Esophagus squamous epithelium (tissue), 5 donors: ENCODE measurements around the gene MSH3. TPM values are rescaled to one million over a fixed set of nuclear protein-coding genes. Genes with fewer than 3 reads are reported as not detected.
A peak's percentile ranks its signal among the peaks of the same experiment; 100 is the strongest.

ENCODE experiments used
- DNase-seq: peaks from one replicate; lab custom pipeline; 2025; lab: John Stamatoyannopoulos, UW
- H3K27ac ChIP-seq, 4 donors: fragments of 200-600 bp; sonication (generic); one replicate each; pipeline ENCODE4 v1.5.1; 2016 to 2019; ENCODE audit warnings: mild to moderate bottlenecking in 1 of 4
- H3K27me3 ChIP-seq, 4 donors: fragments of 200-600 bp; sonication (generic); 1 replicate in 3 of 4; 2 replicates in 1 of 4; pipeline versions ENCODE4 v1.5.1 to v1.6.0; 2017 to 2021; ENCODE audit warnings: antibody characterized with exemption in 1 of 4
- H3K36me3 ChIP-seq, 3 donors: fragments of 200-600 bp; sonication (generic); one replicate each; pipeline ENCODE4 v1.5.1; 2016 to 2019
- H3K4me1 ChIP-seq, 3 donors: fragments of 200-600 bp; sonication (generic); one replicate each; pipeline ENCODE4 v1.5.1; 2017 to 2019
- H3K4me3 ChIP-seq, 4 donors: fragments of 200-600 bp; sonication (generic); 1 replicate in 3 of 4; 2 replicates in 1 of 4; pipeline ENCODE4 v1.5.1; 2016 to 2019; ENCODE audit warnings: mild to moderate bottlenecking in 2 of 4, moderate library complexity in 1 of 4
- H3K9me3 ChIP-seq, 3 donors: fragments of 200-600 bp; sonication (generic); one replicate each; pipeline ENCODE4 v1.5.1; 2016 to 2019
- CTCF ChIP-seq, 6 experiments: fragments of 450-650 bp in 4 of 6; fragments of 200-600 bp in 2 of 6; sonication (generic) in 2 of 6; IDR thresholded peaks; one replicate each; pipeline ENCODE4 v1.5.1; 2016 to 2019; ENCODE audit warnings: antibody characterized with exemption in 6 of 6, mild to moderate bottlenecking in 4 of 6, moderate library complexity in 4 of 6
- POLR2A ChIP-seq, 4 donors: fragments of 450-650 bp; IDR thresholded peaks; one replicate each; pipeline ENCODE4 v1.6.1; 2017; ENCODE audit warnings: antibody characterized with exemption in 4 of 4, mild to moderate bottlenecking in 4 of 4, moderate library complexity in 3 of 4
- WGBS, 2 donors: methylation state at CpG; one replicate each; pipeline ENCODE4 v1.1.5; 2018; 5-methylcytosine and 5-hydroxymethylcytosine counted together
- intact Hi-C: fragments of 100-400 bp; cut with DNase I; formaldehyde crosslinking; loops from one replicate; pipeline ENCODE4 v1.15.0; 2022
- total RNA-seq, 4 donors: library from RNA; depleted of rRNA; stranded (reverse); fragments of >200 nt; gene quantifications; one replicate each; pipeline ENCODE4 v1.1.0, GENCODE V29; 2016
- donor health status: DM: yes; HTN: yes; CAD: no.

Gene MSH3
- total RNA-seq, 4 donors from 2014 or later = 6.6 to 12.5 (median 11.6) TPM

- intact Hi-C loops = no loop called here
- TF ChIP-seq POLR2A (IDR thresholded peaks at IDR 0.05) (no peak), CTCF (IDR thresholded peaks at IDR 0.05) (no peak)
- no peaks in the 10 kb centered on the region for H3K4me1 ChIP-seq
Observed at GRCh38 chr5:80752427-80752826, 98.0 kb downstream of the MSH3 start.

GRCh38 chr5:80753712-80754111 lies 99.3 kb downstream of the MSH3 start:
- Histone ChIP-seq H3K4me1 (no peaks in the 10 kb centered on the region), H3K9me3 (no peaks in the 10 kb centered on the region), H3K4me3 (no peak overlapping the region), H3K27me3 (no peaks in the 10 kb centered on the region), H3K27ac (no peak overlapping the region), H3K36me3 (peaks cover 0 to 24% (median 0%) of the 10 kb centered on the region in 3 donors)
- no peak for TF ChIP-seq POLR2A (IDR thresholded peaks at IDR 0.05)
- TF ChIP-seq CTCF (IDR thresholded peaks at IDR 0.05) = no peak
- 84 to 100% methylated on average over 4 of the region's 4 CpGs for WGBS, 2 donors
- DNase-seq = no peak
- intact Hi-C loops = no loop called here

More at GRCh38 chr5:80752427-80752826, 98.0 kb downstream of the MSH3 start:
- H3K4me3 ChIP-seq = no peak overlapping the region
- H3K27ac ChIP-seq = no peak overlapping the region
- H3K27me3 ChIP-seq = no peaks in the 10 kb centered on the region
- peaks cover 0 to 24% (median 0%) of the 10 kb centered on the region in 3 donors for H3K36me3 ChIP-seq
- DNase-seq = no peak
- no peaks in the 10 kb centered on the region for H3K9me3 ChIP-seq

- Histone ChIP-seq H3K9me3 (no peaks in the 10 kb centered on the region), H3K4me1 (no peaks in the 10 kb centered on the region), H3K4me3 (no peak overlapping the region), H3K27me3 (no peaks in the 10 kb centered on the region), H3K27ac (peak overlapping the region in 1 of 4 donors; percentile 20), H3K36me3 (peaks cover 0 to 20% (median 0%) of the 10 kb centered on the region in 3 donors)
- no peak for DNase-seq
- intact Hi-C loops = no loop called here
- TF ChIP-seq CTCF (IDR thresholded peaks at IDR 0.05) = no peak
- no peak for TF ChIP-seq POLR2A (IDR thresholded peaks at IDR 0.05)
- 20 to 54% methylated on average over 4 to 7 of the region's 7 CpGs for WGBS, 2 donors
Observed at GRCh38 chr5:80754900-80755299, 100.4 kb downstream of the MSH3 start.

GRCh38 chr5:80755626-80756025 lies 101.2 kb downstream of the MSH3 start:
- H3K27ac ChIP-seq = peak overlapping the region in 1 of 4 donors; percentile 20

GRCh38 chr5:80756292-80756691 lies 101.8 kb downstream of the MSH3 start:
- Histone ChIP-seq H3K27me3 (no peaks in the 10 kb centered on the region), H3K36me3 (peaks cover 0 to 25% (median 0%) of the 10 kb centered on the region in 3 donors), H3K27ac (peak overlapping the region in 1 of 4 donors; percentile 14), H3K4me3 (no peak overlapping the region), H3K4me1 (no peaks in the 10 kb centered on the region), H3K9me3 (no peaks in the 10 kb centered on the region)
- intact Hi-C loops = no loop called here
- 86 to 95% methylated on average over 1 of the region's 1 CpG for WGBS, 2 donors
- TF ChIP-seq POLR2A (IDR thresholded peaks at IDR 0.05) (no peak), CTCF (IDR thresholded peaks at IDR 0.05) (no peak)
- DNase-seq = no peak

More at GRCh38 chr5:80755626-80756025, 101.2 kb downstream of the MSH3 start:
- WGBS, 2 donors = 46 to 69% methylated on average over 3 of the region's 3 CpGs
- Histone ChIP-seq H3K27me3 (no peaks in the 10 kb centered on the region), H3K9me3 (no peaks in the 10 kb centered on the region), H3K4me3 (no peak overlapping the region), H3K4me1 (no peaks in the 10 kb centered on the region), H3K36me3 (peaks cover 0 to 21% (median 0%) of the 10 kb centered on the region in 3 donors)
- no peak for DNase-seq
- intact Hi-C loops = no loop called here
- no peak for TF ChIP-seq POLR2A (IDR thresholded peaks at IDR 0.05)
- TF ChIP-seq CTCF (IDR thresholded peaks at IDR 0.05) = no peak
